BLaER1 treated with 17β-estradiol and CSF1 and Interleukin-3, amounts not matched to agents 10 nM and 100 nM (cell line): ENCODE measurements around the gene APBA2.

Experiments
- H3K27ac ChIP-seq, 11 experiments: shearing (Covaris generic); formaldehyde crosslinking; 2 replicates each; pipeline ENCODE4 v1.8.1; 2022
- H3K27me3 ChIP-seq, 11 experiments: shearing (Covaris generic); formaldehyde crosslinking; 2 replicates each; pipeline ENCODE4 v1.8.1; 2022
- H3K36me3 ChIP-seq, 11 experiments: shearing (Covaris generic); formaldehyde crosslinking; 2 replicates each; pipeline ENCODE4 v1.8.1; 2022
- H3K4me1 ChIP-seq, 10 experiments: shearing (Covaris generic); formaldehyde crosslinking; 2 replicates each; pipeline ENCODE4 v1.8.1; 2022
- H3K4me2 ChIP-seq, 11 experiments: shearing (Covaris generic); formaldehyde crosslinking; 2 replicates each; pipeline ENCODE4 v1.8.1; 2022
- H3K4me3 ChIP-seq, 10 experiments: shearing (Covaris generic); formaldehyde crosslinking; 2 replicates each; pipeline ENCODE4 v1.8.1; 2022
- H3K9ac ChIP-seq, 11 experiments: shearing (Covaris generic); formaldehyde crosslinking; 2 replicates each; pipeline ENCODE4 v1.8.1; 2022
- H3K9me3 ChIP-seq, 11 experiments: shearing (Covaris generic); formaldehyde crosslinking; replicated peaks in 1 of 11; 2 replicates each; pipeline ENCODE4 v1.8.1; 2022
- H4K20me1 ChIP-seq, 11 experiments: shearing (Covaris generic); formaldehyde crosslinking; 2 replicates each; pipeline ENCODE4 v1.8.1; 2022
- Cebpa-rat ChIP-seq, 11 experiments: shearing (Covaris generic); IDR thresholded peaks; 2 replicates each; pipeline ENCODE4 v1.8.1; 2022

APBA2 gene

GRCh38 chr15:28991236-28992171, 105.7 kb downstream of the APBA2 start:
- no peak overlapping the region for H3K9ac ChIP-seq

GRCh38 chr15:28992336-28992864, 106.6 kb downstream of the APBA2 start:
- no peaks in the 10 kb centered on the region; a peak in 1 of 22 replicates for H3K9me3 ChIP-seq
- peak overlapping the region in 1 of 11 experiments; percentile 16; a peak in 2 of 22 replicates for H3K27ac ChIP-seq
- peaks cover 0 to 34% (median 0%) of the 10 kb centered on the region in 11 experiments; a peak in 8 of 22 replicates for H4K20me1 ChIP-seq
- H3K4me1 ChIP-seq, result peaks cover 29 to 38% (median 35%) of the 10 kb centered on the region in 10 experiments
- peak overlapping the region; percentile 23 to 80 (median 63); a peak in 18 of 22 replicates for H3K4me2 ChIP-seq
- no peaks in the 10 kb centered on the region for H3K27me3 ChIP-seq
- H3K36me3 ChIP-seq, result peaks cover 0 to 10% (median 0%) of the 10 kb centered on the region in 11 experiments; a peak in 4 of 22 replicates
- no peak overlapping the region for H3K4me3 ChIP-seq
- no peak for TF ChIP-seq Cebpa-rat (IDR thresholded peaks at IDR 0.05)
- H3K9ac ChIP-seq, result no peak overlapping the region

More at GRCh38 chr15:28991236-28992171, 105.7 kb downstream of the APBA2 start:
- Histone ChIP-seq H3K9me3 (no peaks in the 10 kb centered on the region; a peak in 1 of 22 replicates), H4K20me1 (peaks cover 0 to 34% (median 0%) of the 10 kb centered on the region in 11 experiments; a peak in 8 of 22 replicates), H3K36me3 (peaks cover 0 to 5% (median 0%) of the 10 kb centered on the region in 11 experiments; a peak in 4 of 22 replicates), H3K27ac (no peak overlapping the region), H3K4me1 (peaks cover 29 to 38% (median 35%) of the 10 kb centered on the region in 10 experiments), H3K27me3 (no peaks in the 10 kb centered on the region), H3K4me3 (no peak overlapping the region), H3K4me2 (no peak overlapping the region; a peak in 1 of 22 replicates)
- TF ChIP-seq Cebpa-rat (IDR thresholded peaks at IDR 0.05), result no peak

DNA sequence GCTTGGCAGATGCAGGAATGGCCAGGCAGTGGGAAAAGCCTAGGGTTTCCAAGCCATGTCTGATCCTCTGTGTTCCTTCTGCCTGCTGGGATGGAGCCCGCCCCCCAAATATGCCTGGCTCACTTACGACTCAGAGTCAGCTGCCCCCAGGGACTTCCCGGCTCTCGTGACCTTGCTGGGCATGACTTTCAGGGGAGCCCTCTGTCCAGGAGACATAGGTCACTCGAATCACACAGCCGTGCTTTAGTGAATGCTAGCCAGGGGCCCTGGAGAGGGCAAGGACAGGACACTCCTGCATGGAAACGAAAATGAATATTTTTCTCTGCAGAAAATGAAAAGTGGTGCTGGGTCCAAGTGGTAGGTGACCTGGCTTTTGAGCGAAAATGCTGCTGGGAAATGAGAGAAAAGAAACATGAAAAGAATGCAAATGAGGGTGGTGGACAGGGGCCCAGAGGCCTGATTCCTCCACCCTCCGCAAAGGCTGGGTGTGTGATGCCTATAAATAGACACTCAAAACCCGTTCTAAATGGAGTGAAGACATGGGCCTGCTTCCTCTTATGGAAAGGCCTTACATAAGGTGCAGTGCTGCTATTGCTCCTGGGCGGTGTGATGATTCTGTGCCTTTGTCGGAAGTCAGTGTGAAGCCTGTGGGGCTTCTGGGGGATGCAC, 107.4 kb downstream of the APBA2 start:
- Histone ChIP-seq H3K27ac (peak overlapping the region in 2 of 11 experiments; percentile 26 to 39; a peak in 3 of 22 replicates), H3K4me1 (peaks cover 29 to 38% (median 35%) of the 10 kb centered on the region in 10 experiments), H3K27me3 (no peaks in the 10 kb centered on the region), H3K4me3 (no peak overlapping the region), H3K9ac (peak overlapping the region in 1 of 11 experiments; percentile 7; a peak in 1 of 22 replicates), H3K4me2 (peak overlapping the region; percentile 23 to 80 (median 63)), H3K36me3 (peaks cover 0 to 10% (median 0%) of the 10 kb centered on the region in 11 experiments; a peak in 4 of 22 replicates), H4K20me1 (peaks cover 0 to 34% (median 0%) of the 10 kb centered on the region in 11 experiments; a peak in 8 of 22 replicates), H3K9me3 (no peaks in the 10 kb centered on the region)
- no peak for TF ChIP-seq Cebpa-rat (IDR thresholded peaks at IDR 0.05)

DNA sequence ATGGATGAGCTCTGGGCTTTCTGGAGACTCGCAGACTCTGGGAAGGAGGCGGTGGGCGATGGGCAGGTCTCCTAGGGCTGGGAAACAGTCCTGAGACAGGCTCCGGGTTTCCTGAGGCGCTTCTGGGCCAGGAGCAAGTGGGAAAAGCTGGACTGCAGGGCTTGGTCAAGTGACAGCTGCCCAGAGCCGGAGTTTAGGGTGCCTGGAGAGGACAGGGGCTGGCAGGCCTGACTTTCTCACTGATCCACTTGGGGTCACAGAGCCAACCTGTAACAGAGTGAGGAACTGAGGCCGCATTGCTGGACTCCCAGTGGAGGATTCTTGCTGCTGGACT, 107.9 kb downstream of the APBA2 start:
- peaks cover 0 to 10% (median 0%) of the 10 kb centered on the region in 11 experiments; a peak in 4 of 22 replicates for H3K36me3 ChIP-seq
- peak overlapping the region in 3 of 11 experiments; percentile 11 to 39 (median 26); a peak in 3 of 22 replicates for H3K27ac ChIP-seq
- no peak overlapping the region for H3K9ac ChIP-seq
- peaks cover 29 to 38% (median 35%) of the 10 kb centered on the region in 10 experiments for H3K4me1 ChIP-seq
- no peak overlapping the region for H3K4me3 ChIP-seq
- no peaks in the 10 kb centered on the region for H3K9me3 ChIP-seq
- no peak for TF ChIP-seq Cebpa-rat (IDR thresholded peaks at IDR 0.05)
- peak overlapping the region; percentile 23 to 80 (median 63) for H3K4me2 ChIP-seq
- H4K20me1 ChIP-seq, result peaks cover 0 to 34% (median 0%) of the 10 kb centered on the region in 11 experiments; a peak in 8 of 22 replicates
- H3K27me3 ChIP-seq, result no peaks in the 10 kb centered on the region

DNA sequence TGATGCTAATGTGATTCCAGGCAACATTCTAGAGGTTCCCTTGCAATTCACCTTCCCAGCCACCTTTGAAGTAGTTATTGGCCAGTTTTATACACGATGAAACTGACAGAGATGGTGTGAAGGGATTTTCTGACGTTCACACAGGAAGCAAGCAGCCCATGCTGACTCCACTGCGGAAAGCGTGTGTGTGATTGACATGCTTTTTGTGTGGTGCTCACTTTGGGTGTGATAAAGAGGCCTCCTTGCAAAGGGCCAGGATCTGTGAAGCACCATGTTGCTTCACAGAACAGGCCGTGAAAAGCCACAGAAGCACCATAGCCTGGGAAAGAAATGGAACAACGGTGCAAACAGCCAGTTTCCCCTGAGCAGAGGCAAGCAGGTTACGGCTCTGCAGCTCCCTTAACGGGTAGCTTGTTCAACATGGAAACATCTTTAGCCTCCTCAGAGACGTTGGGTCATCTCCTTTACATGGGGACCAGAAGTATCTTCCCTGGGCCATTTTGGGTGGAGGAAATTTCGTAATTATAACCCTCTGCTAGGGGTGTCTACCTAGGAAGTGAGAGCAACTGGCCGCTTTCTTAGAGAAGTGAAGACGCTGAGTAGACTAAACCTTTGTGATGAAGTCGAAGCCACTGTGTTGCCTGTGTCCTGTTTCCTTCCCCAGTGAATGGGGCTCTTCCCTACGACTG, 108.5 kb downstream of the APBA2 start:
- Histone ChIP-seq H3K9ac (peak overlapping the region in 1 of 11 experiments; percentile 46; a peak in 2 of 22 replicates), H3K4me2 (peak overlapping the region; percentile 23 to 80 (median 63))

DNA sequence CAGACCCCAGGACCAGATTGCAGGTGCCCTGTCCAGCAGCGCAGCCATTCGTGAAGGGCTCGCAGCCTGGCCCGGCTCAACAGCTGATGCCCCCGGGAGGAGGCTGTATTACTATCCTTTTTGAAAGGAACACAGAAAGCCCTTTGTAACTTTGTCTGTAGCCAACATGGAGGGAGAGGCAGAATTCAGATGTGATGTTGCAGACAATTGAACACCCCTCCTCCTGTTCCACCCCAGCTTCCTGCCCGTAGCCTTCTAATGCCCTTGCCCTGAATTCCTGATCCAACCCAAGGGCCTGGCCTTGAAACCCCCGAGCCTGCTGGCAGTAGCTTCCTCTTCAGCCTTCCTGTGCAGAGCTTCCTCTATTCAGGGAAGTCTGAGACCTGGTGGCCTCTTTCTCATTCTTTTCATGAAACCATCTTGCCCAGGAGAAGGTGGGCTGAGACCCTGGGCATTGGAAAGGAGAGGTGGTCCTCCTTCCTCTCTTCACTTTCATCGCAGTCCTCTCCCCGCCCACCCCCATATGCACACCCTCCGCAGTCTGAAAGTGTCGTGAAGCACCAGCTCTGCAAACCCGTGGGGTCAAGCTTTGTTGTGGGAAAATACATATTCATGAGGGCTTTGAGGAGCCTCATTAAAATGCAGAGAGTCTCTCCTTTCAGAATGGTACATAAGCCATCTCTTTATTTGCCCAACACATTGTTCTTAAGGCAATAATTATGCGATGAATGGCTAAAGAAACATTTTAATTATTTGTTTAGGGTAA, 109.2 kb downstream of the APBA2 start:
- TF ChIP-seq Cebpa-rat (IDR thresholded peaks at IDR 0.05), result no peak
- Histone ChIP-seq H3K36me3 (peaks cover 0 to 10% (median 0%) of the 10 kb centered on the region in 11 experiments; a peak in 4 of 22 replicates), H3K9me3 (no peaks in the 10 kb centered on the region), H3K27me3 (no peaks in the 10 kb centered on the region), H3K4me2 (peak overlapping the region; percentile 23 to 80 (median 63)), H3K9ac (peak overlapping the region in 1 of 11 experiments; percentile 46; a peak in 2 of 22 replicates), H3K27ac (peak overlapping the region in 6 of 11 experiments; percentile 20 to 52 (median 38); a peak in 9 of 22 replicates), H4K20me1 (peaks cover 0 to 29% (median 0%) of the 10 kb centered on the region in 11 experiments; a peak in 7 of 22 replicates), H3K4me1 (peaks cover 29 to 38% (median 35%) of the 10 kb centered on the region in 10 experiments), H3K4me3 (no peak overlapping the region)

More for the DNA sequence above, 108.5 kb downstream of the APBA2 start:
- H3K27me3 ChIP-seq, result no peaks in the 10 kb centered on the region
- TF ChIP-seq Cebpa-rat (IDR thresholded peaks at IDR 0.05), result no peak
- H3K27ac ChIP-seq, result peak overlapping the region in 6 of 11 experiments; percentile 20 to 52 (median 38); a peak in 9 of 22 replicates
- no peak overlapping the region for H3K4me3 ChIP-seq
- H4K20me1 ChIP-seq, result peaks cover 0 to 30% (median 0%) of the 10 kb centered on the region in 11 experiments; a peak in 8 of 22 replicates
- H3K9me3 ChIP-seq, result no peaks in the 10 kb centered on the region
- H3K36me3 ChIP-seq, result peaks cover 0 to 10% (median 0%) of the 10 kb centered on the region in 11 experiments; a peak in 4 of 22 replicates
- H3K4me1 ChIP-seq, result peaks cover 29 to 38% (median 35%) of the 10 kb centered on the region in 10 experiments

- Histone ChIP-seq H4K20me1 (peaks cover 0 to 29% (median 0%) of the 10 kb centered on the region in 11 experiments; a peak in 7 of 22 replicates), H3K4me1 (peaks cover 29 to 38% (median 35%) of the 10 kb centered on the region in 10 experiments), H3K4me2 (peak overlapping the region in 2 of 11 experiments; percentile 71 to 74; a peak in 4 of 22 replicates), H3K9ac (no peak overlapping the region), H3K4me3 (no peak overlapping the region), H3K36me3 (peaks cover 0 to 10% (median 0%) of the 10 kb centered on the region in 11 experiments; a peak in 4 of 22 replicates), H3K27ac (no peak overlapping the region), H3K27me3 (no peaks in the 10 kb centered on the region), H3K9me3 (no peaks in the 10 kb centered on the region)
- TF ChIP-seq Cebpa-rat (IDR thresholded peaks at IDR 0.05), result no peak
These were observed 109.9 kb downstream of the APBA2 start for GRCh38 chr15:28995705-28996104.
